KOPT-K1 (cell line): ENCODE data around the gene TRPC4AP.
A peak's percentile ranks its signal among the peaks of the same experiment; 100 is the strongest.

Experiments
- H3K27ac ChIP-seq: fragments of 200-600 bp; sonication (generic); 2 replicates; pipeline ENCODE4 v1.5.1; 2016; ENCODE audit warnings: antibody characterized with exemption, mild to moderate bottlenecking, low read depth, low read length; ENCODE audit not compliant: poor library complexity, severe bottlenecking
- H3K36me3 ChIP-seq: fragments of 200-600 bp; sonication (generic); 2 replicates; pipeline ENCODE4 v1.5.1; 2017; ENCODE audit warnings: antibody characterized with exemption, mild to moderate bottlenecking, low read length, moderate library complexity; ENCODE audit not compliant: insufficient read depth
- H3K9me3 ChIP-seq: fragments of 200-600 bp; sonication (generic); 2 replicates; pipeline ENCODE4 v1.5.1; 2017; ENCODE audit warnings: antibody characterized with exemption, low read length, mild to moderate bottlenecking; ENCODE audit not compliant: insufficient read depth, poor library complexity, severe bottlenecking

The TRPC4AP gene

GRCh38 chr20:34971561-34972235, 120.9 kb downstream of the TRPC4AP start:
- no peaks in the 10 kb centered on the region for H3K9me3 ChIP-seq
- no peaks in the 10 kb centered on the region for H3K36me3 ChIP-seq
- H3K27ac ChIP-seq: no peak overlapping the region

- Histone ChIP-seq H3K36me3 (no peaks in the 10 kb centered on the region), H3K9me3 (no peaks in the 10 kb centered on the region), H3K27ac (no peak overlapping the region)
These were observed 121.6 kb downstream of the TRPC4AP start for GRCh38 chr20:34970846-34971560.

GRCh38 chr20:34970193-34970840, 122.3 kb downstream of the TRPC4AP start:
- Histone ChIP-seq H3K36me3 (no peaks in the 10 kb centered on the region), H3K9me3 (no peaks in the 10 kb centered on the region), H3K27ac (no peak overlapping the region)

- Histone ChIP-seq H3K9me3 (no peaks in the 10 kb centered on the region), H3K36me3 (no peaks in the 10 kb centered on the region), H3K27ac (no peak overlapping the region)
These were observed 124.4 kb downstream of the TRPC4AP start for GRCh38 chr20:34968042-34968775.

- no peaks in the 10 kb centered on the region for H3K9me3 ChIP-seq
- no peak overlapping the region for H3K27ac ChIP-seq
- no peaks in the 10 kb centered on the region for H3K36me3 ChIP-seq
These were observed 125.2 kb downstream of the TRPC4AP start for GRCh38 chr20:34967421-34967820.

GRCh38 chr20:34965051-34965450, 127.6 kb downstream of the TRPC4AP start:
- no peak overlapping the region for H3K27ac ChIP-seq
- no peaks in the 10 kb centered on the region for H3K36me3 ChIP-seq
- no peaks in the 10 kb centered on the region for H3K9me3 ChIP-seq

GRCh38 chr20:34964486-34964885, 128.1 kb downstream of the TRPC4AP start:
- no peaks in the 10 kb centered on the region for H3K36me3 ChIP-seq
- no peaks in the 10 kb centered on the region for H3K9me3 ChIP-seq
- H3K27ac ChIP-seq: no peak overlapping the region

GRCh38 chr20:34956751-34957472, 135.7 kb downstream of the TRPC4AP start:
- H3K36me3 ChIP-seq: no peaks in the 10 kb centered on the region
- H3K9me3 ChIP-seq: no peaks in the 10 kb centered on the region
- H3K27ac ChIP-seq: no peak overlapping the region

- Histone ChIP-seq H3K27ac (peak overlapping the region; percentile 71), H3K9me3 (no peaks in the 10 kb centered on the region), H3K36me3 (0 out of 2 replicates have a peak, but pooled peaks cover 6% of the 10 kb centered on the region)
These were observed 136.6 kb downstream of the TRPC4AP start for GRCh38 chr20:34956041-34956458.

- no peaks in the 10 kb centered on the region for H3K9me3 ChIP-seq
These were observed 137.2 kb downstream of the TRPC4AP start, which contains the start of the genes GSS and MYH7B for GRCh38 chr20:34955231-34956040. TSS of gene GSS (minus strand) at chr20:34955806. CDS start at chr20:34951852, 3,954 bp downstream. TSS of gene MYH7B (plus strand) at chr20:34955868. CDS start at chr20:34978006, 22,138 bp downstream.

GRCh38 chr20:34954904-34955230, 137.7 kb downstream of the TRPC4AP start:
- peak overlapping the region; percentile 71 for H3K27ac ChIP-seq
- no peaks in the 10 kb centered on the region for H3K9me3 ChIP-seq
- peaks cover 17% of the 10 kb centered on the region for H3K36me3 ChIP-seq

More at GRCh38 chr20:34955231-34956040, 137.2 kb downstream of the TRPC4AP start, which contains the start of the genes GSS and MYH7B:
- H3K36me3 ChIP-seq: peaks cover 12% of the 10 kb centered on the region; the same call in 1 of the 2 replicates
- H3K27ac ChIP-seq: peak within 1 kb of the TSS; percentile 71

- Histone ChIP-seq H3K9me3 (no peaks in the 10 kb centered on the region), H3K27ac (no peak overlapping the region), H3K36me3 (peaks cover 26% of the 10 kb centered on the region)
These were observed 138.6 kb downstream of the TRPC4AP start for GRCh38 chr20:34953960-34954359.

GRCh38 chr20:34952671-34953070, 139.9 kb downstream of the TRPC4AP start:
- no peak overlapping the region for H3K27ac ChIP-seq
- H3K9me3 ChIP-seq: no peaks in the 10 kb centered on the region
- H3K36me3 ChIP-seq: peaks cover 36% of the 10 kb centered on the region
